ENCODE data around the gene IRAK2.

IRAK2 gene

GRCh38 chr3:10193692-10194327 is 29.1 kb downstream of the IRAK2 start:
- Mint-ChIP-seq H3K36me3 (peaks cover 8% of the 10 kb centered on the region), H3K27ac (peak overlapping the region; percentile 98), H3K4me1 (peaks cover 82% of the 10 kb centered on the region), H3K4me3 (peak overlapping the region; percentile 76), H3K9me3 (no peaks in the 10 kb centered on the region)
- DNase-seq (ENCODE audit: low spot score in 2 of 2) (no peak), ATAC-seq (no peak)

- peak overlapping the region; percentile 98 for H3K27ac Mint-ChIP-seq
- no peaks in the 10 kb centered on the region for H3K9me3 Mint-ChIP-seq
- peaks cover 13% of the 10 kb centered on the region for H3K36me3 Mint-ChIP-seq
- H3K4me1 Mint-ChIP-seq, result peaks cover 82% of the 10 kb centered on the region
- DNase-seq (ENCODE audit: low spot score in 2 of 2) (peak; percentile 37 to 72), ATAC-seq (peak; percentile 67)
- H3K4me3 Mint-ChIP-seq, result peak overlapping the region; percentile 76
Measured at GRCh38 chr3:10194328-10195071, 29.8 kb downstream of the IRAK2 start.

- Mint-ChIP-seq H3K4me3 (peak overlapping the region; percentile 76), H3K4me1 (peaks cover 76% of the 10 kb centered on the region), H3K27ac (peak overlapping the region; percentile 98), H3K36me3 (peaks cover 13% of the 10 kb centered on the region), H3K9me3 (no peaks in the 10 kb centered on the region)
- DNase-seq (ENCODE audit: low spot score in 2 of 2) (no peak), ATAC-seq (no peak)
Measured at GRCh38 chr3:10195366-10196089, 30.8 kb downstream of the IRAK2 start.

- DNase-seq (ENCODE audit: low spot score in 2 of 2) (no peak), ATAC-seq (no peak)
- Mint-ChIP-seq H3K27ac (peak overlapping the region; percentile 98), H3K4me1 (peaks cover 73% of the 10 kb centered on the region), H3K36me3 (peaks cover 9% of the 10 kb centered on the region), H3K9me3 (no peaks in the 10 kb centered on the region), H3K4me3 (no peak overlapping the region)
Measured at GRCh38 chr3:10196389-10197052, 31.8 kb downstream of the IRAK2 start.

GRCh38 chr3:10198226-10198625 is 33.5 kb downstream of the IRAK2 start:
- H3K27ac Mint-ChIP-seq, result peak overlapping the region; percentile 98
- no peaks in the 10 kb centered on the region for H3K9me3 Mint-ChIP-seq
- H3K4me1 Mint-ChIP-seq, result peaks cover 61% of the 10 kb centered on the region
- DNase-seq (ENCODE audit: low spot score in 2 of 2) (no peak), ATAC-seq (no peak)
- H3K4me3 Mint-ChIP-seq, result peak overlapping the region; percentile 53
- H3K36me3 Mint-ChIP-seq, result peaks cover 10% of the 10 kb centered on the region

- peak; percentile 85 for ATAC-seq
- no peaks in the 10 kb centered on the region for H3K9me3 Mint-ChIP-seq
- peaks cover 11% of the 10 kb centered on the region for H3K36me3 Mint-ChIP-seq
- peaks cover 53% of the 10 kb centered on the region for H3K4me1 Mint-ChIP-seq
- H3K4me3 Mint-ChIP-seq, result peak overlapping the region; percentile 53
- peak; percentile 36 to 79 for DNase-seq (ENCODE audit: low spot score in 2 of 2)
- peak overlapping the region; percentile 98 for H3K27ac Mint-ChIP-seq
Measured at GRCh38 chr3:10198761-10199649, 34.3 kb downstream of the IRAK2 start.

GRCh38 chr3:10204921-10205320 is 40.2 kb downstream of the IRAK2 start:
- H3K9me3 Mint-ChIP-seq, result no peaks in the 10 kb centered on the region
- H3K27ac Mint-ChIP-seq, result peak overlapping the region; percentile 63

GRCh38 chr3:10205451-10206165 is 40.9 kb downstream of the IRAK2 start:
- peaks cover 19% of the 10 kb centered on the region for H3K36me3 Mint-ChIP-seq
- peak; percentile 32 for ATAC-seq
- no peak overlapping the region for H3K4me3 Mint-ChIP-seq
- DNase-seq (ENCODE audit: low spot score in 2 of 2), result no peak
- H3K27ac Mint-ChIP-seq, result no peak overlapping the region
- H3K9me3 Mint-ChIP-seq, result no peaks in the 10 kb centered on the region
- peaks cover 16% of the 10 kb centered on the region for H3K4me1 Mint-ChIP-seq

More at GRCh38 chr3:10204921-10205320, 40.2 kb downstream of the IRAK2 start:
- H3K4me3 Mint-ChIP-seq, result no peak overlapping the region
- H3K4me1 Mint-ChIP-seq, result peaks cover 16% of the 10 kb centered on the region
- DNase-seq (ENCODE audit: low spot score in 2 of 2) (no peak), ATAC-seq (no peak)
- peaks cover 15% of the 10 kb centered on the region for H3K36me3 Mint-ChIP-seq

- peaks cover 24% of the 10 kb centered on the region for H3K36me3 Mint-ChIP-seq
- H3K9me3 Mint-ChIP-seq, result no peaks in the 10 kb centered on the region
- H3K27ac Mint-ChIP-seq, result no peak overlapping the region
- no peak for DNase-seq (ENCODE audit: low spot score in 2 of 2)
- peaks cover 16% of the 10 kb centered on the region for H3K4me1 Mint-ChIP-seq
- ATAC-seq, result no peak
- no peak overlapping the region for H3K4me3 Mint-ChIP-seq
Measured at GRCh38 chr3:10206166-10206511, 41.4 kb downstream of the IRAK2 start.

GRCh38 chr3:10213156-10213792 is 48.6 kb downstream of the IRAK2 start:
- no peaks in the 10 kb centered on the region for H3K9me3 Mint-ChIP-seq

GRCh38 chr3:10215578-10216368 is 51.1 kb downstream of the IRAK2 start:
- Mint-ChIP-seq H3K27ac (peak overlapping the region; percentile 2), H3K9me3 (no peaks in the 10 kb centered on the region), H3K4me3 (no peak overlapping the region), H3K36me3 (peaks cover 68% of the 10 kb centered on the region), H3K4me1 (peaks cover 6% of the 10 kb centered on the region)
- ATAC-seq (no peak), DNase-seq (ENCODE audit: low spot score in 2 of 2) (no peak)

More at GRCh38 chr3:10213156-10213792, 48.6 kb downstream of the IRAK2 start:
- no peaks in the 10 kb centered on the region for H3K4me1 Mint-ChIP-seq
- no peak overlapping the region for H3K4me3 Mint-ChIP-seq
- H3K36me3 Mint-ChIP-seq, result peaks cover 70% of the 10 kb centered on the region
- DNase-seq (ENCODE audit: low spot score in 2 of 2), result no peak
- H3K27ac Mint-ChIP-seq, result peak overlapping the region; percentile 29
- peak; percentile 52 for ATAC-seq

GRCh38 chr3:10217359-10217758 is 52.6 kb downstream of the IRAK2 start:
- Mint-ChIP-seq H3K27ac (no peak overlapping the region), H3K36me3 (peaks cover 64% of the 10 kb centered on the region), H3K9me3 (no peaks in the 10 kb centered on the region), H3K4me1 (peaks cover 20% of the 10 kb centered on the region), H3K4me3 (no peak overlapping the region)
- DNase-seq (ENCODE audit: low spot score in 2 of 2) (no peak), ATAC-seq (no peak)

GRCh38 chr3:10219737-10220136 is 55.0 kb downstream of the IRAK2 start:
- H3K4me3 Mint-ChIP-seq, result no peak overlapping the region
- ATAC-seq (no peak), DNase-seq (ENCODE audit: low spot score in 2 of 2) (no peak)
- no peak overlapping the region for H3K27ac Mint-ChIP-seq
- H3K4me1 Mint-ChIP-seq, result peaks cover 43% of the 10 kb centered on the region
- H3K9me3 Mint-ChIP-seq, result no peaks in the 10 kb centered on the region
- H3K36me3 Mint-ChIP-seq, result peaks cover 46% of the 10 kb centered on the region

Data from stimulated activated effector memory CD8-positive, alpha-beta T cell treated with anti-CD3 and anti-CD28 coated beads, Interleukin-12 subunit alpha, Interleukin-12 subunit beta, amount 100 ng/mL, for 72 hours (primary cell).